T-helper 2 cell (primary cell): ENCODE results near the gene MYO1D.
A peak's percentile ranks its signal among the peaks of the same experiment; 100 is the strongest.

Experiments used
- DNase-seq, 5 experiments: peaks; one replicate each; pipeline versions ENCODE4 v3.0.0 to v3.0.0-alpha.2; 2012 to 2022

The MYO1D gene

DNA sequence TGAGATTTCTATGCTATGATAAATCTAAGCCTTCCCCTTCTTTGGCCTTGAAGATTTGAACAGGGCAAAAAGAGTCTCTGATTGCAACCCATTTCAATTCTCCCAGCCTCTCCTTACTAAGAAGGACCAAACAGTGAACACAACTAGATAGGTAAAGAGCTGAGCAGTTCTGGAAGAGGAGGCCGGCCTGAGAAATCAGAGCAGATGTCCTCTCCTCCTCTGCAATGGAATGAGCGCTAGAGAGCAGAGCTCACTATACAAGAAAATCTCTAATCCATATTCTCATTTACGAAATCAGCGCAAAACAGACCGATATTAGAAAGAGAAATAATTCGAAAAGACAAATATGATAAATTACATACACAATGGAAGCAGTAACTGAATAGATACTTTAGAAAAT is 266.0 kb downstream of the MYO1D start:
- DNase-seq: no peak

DNA sequence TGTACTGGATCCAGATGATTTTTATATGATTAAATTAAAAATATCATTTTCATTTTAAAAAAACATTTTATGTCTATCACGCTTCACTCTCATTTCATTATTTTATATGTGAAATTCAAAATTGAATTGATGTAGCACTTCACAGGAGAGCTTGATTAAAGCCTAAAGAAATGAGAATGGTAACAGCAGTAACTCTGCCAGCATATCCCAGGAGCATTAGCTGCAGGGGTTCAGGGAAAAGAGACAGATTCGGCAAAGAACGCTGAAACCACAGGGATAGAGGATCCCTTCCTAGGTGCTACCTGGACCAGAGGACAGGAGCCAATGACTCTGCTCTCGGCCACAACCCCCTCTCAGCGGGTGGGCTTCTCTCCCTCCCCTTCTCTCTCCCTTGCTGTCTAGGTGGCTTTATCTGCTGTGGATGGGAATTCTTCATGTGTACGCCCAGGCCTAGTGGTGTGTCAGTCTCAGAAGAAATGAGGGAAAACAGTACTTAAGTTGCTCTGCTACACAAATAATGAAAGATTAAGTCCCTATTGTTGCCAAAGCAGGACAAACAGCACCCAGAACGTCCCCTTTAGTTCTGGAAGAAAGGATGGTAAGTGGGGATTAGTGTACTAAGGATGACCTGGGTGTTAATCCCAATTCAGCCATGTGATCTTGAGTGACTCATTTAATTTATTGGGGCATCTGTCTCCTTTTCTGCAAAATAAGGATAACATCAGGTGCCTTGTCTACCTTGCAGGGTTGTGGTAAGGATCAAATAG is 266.9 kb downstream of the MYO1D start:
- no peak for DNase-seq

GRCh38 chr17:32609085-32609484 is 267.8 kb downstream of the MYO1D start:
- peak; percentile 11 to 79 (median 46) for DNase-seq

GRCh38 chr17:32608267-32608666 is 268.7 kb downstream of the MYO1D start:
- DNase-seq: no peak

DNA sequence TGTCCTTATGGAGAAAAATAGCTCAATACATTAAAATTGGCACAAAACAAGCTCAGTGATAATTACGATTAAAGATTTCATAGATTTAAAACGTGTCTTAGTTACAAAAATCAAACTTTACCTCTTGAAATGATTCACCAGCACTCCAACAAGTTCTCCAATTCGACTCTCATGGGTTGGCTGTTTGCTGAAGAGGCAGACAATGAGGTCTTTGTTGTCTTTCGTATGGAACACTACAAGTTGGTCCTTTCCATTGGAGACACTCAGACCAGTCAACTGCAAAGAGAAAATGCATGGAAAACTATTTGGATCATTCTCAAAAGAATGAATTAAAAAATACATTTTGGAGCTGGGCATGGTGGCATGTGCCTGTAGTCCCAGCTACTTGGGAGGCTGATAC is 272.0 kb downstream of the MYO1D start:
- no peak for DNase-seq

- no peak for DNase-seq
Observed at GRCh38 chr17:32602396-32602795, 274.5 kb downstream of the MYO1D start.

DNA sequence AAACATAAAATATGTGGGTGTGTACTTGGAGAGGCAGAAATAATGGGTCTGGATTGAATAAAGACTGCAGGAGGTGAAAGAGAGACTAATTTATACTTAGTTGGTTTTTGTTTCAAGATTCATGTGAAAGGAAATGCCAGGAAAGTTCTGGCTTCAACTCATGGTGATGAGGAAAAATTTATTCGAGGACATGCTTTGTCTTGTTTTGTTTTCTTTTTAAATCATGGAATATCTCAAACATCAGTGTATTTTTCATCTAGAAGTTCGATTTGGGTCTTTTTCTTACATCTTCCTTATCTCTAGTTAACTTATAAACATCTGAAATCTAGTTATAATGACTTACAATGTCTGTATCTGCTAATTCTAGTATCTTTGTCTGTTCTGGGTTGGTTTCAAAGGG is 275.1 kb downstream of the MYO1D start:
- no peak for DNase-seq

DNA sequence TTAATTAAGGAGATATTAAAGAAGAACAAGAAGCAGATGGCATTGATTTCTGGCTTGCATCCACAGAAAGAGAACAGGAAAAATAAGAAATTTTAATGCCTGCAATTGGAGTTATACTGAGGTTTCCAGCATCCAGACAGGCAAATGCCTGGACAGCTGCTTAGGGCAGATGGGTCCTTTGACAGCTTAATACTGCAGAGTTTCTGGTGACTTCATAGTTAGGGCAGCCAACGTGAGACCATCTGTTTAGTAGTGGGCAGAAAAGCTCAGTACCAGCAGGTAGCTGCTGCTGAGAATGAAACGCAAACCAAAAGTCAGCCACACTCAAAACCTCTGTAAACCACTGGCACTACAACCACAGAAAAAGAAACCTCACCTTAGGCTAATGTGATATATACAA is 280.3 kb downstream of the MYO1D start:
- peak in 1 of 5 experiments; percentile 53 for DNase-seq

GRCh38 chr17:32596206-32596605 is 280.7 kb downstream of the MYO1D start:
- no peak for DNase-seq

- no peak for DNase-seq
Observed at GRCh38 chr17:32593003-32593402, 283.9 kb downstream of the MYO1D start.

DNA sequence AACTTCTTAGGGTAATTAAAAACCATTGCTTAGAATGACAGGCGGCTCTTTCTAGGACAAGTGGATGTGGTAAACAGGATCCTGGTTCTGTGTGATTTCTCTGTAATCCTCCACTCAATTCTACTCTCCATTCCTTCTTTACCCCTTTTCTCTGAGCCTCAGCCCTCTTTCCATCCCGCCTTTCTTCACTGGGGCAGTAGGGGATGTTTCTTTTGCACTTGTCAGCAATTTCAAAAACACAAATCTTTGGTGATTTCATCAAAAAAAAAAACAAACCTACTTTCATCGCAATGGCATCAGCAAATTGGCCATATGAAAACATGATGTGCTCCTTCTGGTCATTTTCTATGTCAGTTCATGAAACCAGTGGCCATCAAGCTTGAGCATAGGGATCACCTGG is 285.5 kb downstream of the MYO1D start:
- no peak for DNase-seq

GRCh38 chr17:32590974-32591373 is 285.9 kb downstream of the MYO1D start:
- DNase-seq: no peak

- peak in 1 of 5 experiments; percentile 5 for DNase-seq
Observed at GRCh38 chr17:32588982-32589381, 287.9 kb downstream of the MYO1D start.

DNA sequence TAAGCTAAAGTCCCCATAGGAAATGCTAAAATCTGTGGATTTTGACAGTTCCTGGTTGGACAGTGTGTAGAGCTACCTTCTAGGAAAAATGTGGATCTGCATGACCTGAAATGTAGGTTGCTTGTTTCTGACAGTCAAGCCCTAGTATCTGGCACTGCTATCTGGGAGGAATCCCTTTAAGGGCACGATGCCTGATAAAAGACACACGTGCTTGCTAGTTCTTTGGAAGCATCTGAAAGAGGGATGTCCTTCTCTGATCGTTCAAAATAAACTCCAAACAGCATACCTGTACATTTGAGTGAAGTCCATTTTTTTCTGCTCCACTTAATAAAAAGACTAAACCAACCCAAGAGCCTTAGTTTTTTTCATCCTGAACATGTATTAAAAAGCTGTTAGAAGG is 288.8 kb downstream of the MYO1D start:
- DNase-seq: no peak

GRCh38 chr17:32586666-32587065 is 290.3 kb downstream of the MYO1D start:
- no peak for DNase-seq

DNA sequence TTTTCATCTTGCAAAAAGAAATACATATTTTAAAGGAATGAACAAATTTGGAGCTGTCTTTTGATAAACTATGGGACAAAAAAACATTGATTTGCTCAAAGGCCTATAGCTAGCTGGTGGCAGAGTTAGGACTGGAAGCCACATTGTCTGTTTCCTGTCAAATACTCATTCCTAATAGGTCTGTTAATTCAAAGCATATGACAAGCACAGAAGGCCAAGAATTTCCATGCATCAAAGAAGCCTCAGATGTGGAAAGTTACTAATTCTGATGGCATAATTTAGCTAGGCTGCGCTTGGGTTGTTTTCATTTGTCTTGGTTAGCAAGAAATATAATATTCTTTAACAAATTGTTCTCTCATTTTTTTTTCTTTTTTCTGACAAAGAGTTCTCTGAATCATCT is 292.1 kb downstream of the MYO1D start:
- no peak for DNase-seq

DNA sequence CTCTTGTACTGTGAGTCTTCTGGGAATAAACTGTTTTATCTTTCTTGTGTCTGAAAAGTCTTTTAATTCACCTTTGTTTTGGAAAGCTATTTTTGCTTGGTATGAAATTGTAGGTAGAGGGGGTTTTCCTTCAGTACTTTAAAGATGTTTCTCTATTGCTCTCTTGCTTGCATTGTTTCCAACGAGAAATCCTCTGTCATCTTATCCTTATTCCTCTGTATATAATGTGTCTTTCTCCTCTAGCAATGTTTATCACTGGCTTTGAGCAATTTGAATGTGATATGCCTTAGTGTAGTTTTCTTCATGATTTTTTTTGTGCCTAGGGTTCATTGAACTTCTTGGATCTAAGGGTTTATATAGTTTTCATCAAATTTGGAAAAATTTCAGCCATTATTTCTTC is 293.9 kb downstream of the MYO1D start:
- DNase-seq: no peak

- peak in 1 of 5 experiments; percentile 77 for DNase-seq
Observed at GRCh38 chr17:32575852-32576251, 301.1 kb downstream of the MYO1D start.

DNA sequence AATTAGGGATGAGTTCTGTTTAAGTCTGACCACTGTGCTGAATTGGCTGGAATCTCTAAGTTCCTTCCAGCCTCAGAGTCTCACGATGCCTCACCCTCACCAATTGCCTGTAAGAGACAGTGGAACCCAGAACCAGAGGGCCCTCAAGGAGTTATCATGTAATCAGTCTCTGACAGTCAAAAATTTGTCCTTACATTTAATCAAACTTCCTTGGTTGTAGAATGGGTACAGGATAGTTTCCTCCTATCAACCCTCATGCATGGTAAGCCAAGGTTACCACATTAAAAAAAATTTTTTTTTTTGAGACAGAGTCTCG is 306.9 kb downstream of the MYO1D start:
- DNase-seq: no peak

DNA sequence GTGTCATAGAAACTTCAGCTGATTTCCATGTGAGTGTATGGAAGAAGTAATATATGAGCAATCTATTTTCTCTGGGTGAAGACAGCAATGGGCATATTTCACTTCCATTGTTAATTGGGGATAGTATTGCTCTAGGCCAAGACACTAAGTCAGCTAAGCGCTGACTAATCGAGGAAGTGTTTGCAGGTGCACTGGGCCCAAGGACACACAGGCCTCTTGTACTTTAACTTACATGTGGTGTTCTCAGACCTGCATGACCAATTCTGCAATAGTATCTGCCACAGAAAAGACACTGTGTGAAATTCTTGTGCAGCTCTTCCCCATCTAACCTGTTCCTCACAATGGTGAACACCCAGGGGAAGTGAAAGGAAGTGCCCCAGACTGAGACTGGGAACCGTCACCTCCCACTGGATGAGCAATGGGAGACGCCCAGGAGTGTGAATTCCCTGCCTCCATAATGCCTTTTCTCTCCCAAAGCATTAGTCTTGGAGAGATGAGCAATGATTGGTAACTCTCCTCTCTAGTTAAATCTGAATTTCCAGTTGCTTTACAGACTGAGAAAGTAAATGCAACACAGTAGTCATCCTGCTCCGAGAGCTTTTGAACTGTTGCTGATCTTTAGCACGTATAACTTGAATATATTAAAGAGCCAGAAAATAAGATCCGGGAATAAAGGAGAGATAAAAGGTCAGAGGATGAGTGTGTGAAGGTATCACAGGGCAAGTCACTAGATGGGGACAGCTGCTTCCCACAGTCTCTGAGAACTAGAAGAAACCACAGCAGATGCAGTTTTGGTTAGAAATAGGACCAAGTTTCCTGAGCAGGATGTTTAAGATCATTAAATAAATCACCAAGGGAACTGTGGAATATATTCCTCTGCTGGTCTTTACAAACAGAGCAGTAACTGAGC is 307.5 kb downstream of the MYO1D start:
- no peak for DNase-seq

DNA sequence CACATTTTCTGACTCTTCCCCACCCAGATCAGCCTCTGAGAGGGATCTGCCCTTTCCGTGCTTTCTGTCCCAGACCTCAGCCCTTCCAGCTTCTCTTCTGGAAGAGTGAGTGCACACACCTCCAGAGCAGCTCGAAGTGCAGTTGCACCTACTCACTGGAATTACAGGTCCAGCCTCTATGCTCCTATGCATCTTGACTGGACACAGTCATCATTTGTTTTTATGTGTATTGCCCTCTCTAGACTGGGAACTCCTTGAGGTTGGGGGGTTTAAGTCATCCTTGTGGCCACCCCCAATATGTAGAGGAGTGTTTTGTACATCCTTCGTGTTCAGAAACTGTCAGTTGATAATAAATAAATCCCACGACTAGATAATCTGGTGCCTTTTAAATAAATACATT is 308.2 kb downstream of the MYO1D start:
- no peak for DNase-seq

DNA sequence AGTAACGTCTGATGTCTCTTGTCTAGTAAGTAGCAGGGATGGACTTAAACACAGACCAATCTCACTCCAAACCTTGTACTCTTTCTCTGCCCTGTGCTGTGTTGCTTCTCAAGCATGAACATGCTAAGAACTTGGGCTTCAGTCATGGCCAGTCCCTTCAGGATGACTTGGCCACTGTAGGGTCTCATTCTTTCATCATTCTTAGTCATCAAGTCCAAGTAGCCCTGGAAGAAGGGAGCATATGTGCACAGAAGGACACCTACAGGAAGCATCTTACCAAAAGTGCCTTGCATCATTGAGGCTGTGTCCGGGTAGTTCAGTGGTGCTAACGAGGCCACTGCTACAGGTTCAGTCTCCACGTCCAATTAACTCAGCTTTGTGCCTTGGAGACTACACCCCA is 309.4 kb downstream of the MYO1D start:
- DNase-seq: no peak

DNA sequence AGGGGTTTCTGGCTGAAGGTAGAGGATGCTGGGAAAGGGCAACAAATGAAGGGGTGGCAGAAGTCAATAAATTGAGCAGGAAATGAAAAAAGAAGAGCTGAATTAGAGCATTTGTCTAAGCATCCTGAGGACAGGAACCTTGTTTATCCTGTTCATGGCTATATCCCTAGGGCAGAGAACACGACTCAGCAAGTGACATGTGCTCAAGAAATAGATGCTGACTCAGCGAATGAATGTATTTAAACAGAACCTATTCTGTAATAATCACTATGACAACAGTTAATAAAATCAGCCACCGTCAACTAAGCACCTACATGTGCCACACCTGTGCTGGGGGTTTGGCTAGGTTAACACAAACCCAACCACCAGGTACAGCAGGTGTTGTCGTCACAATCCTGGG is 309.8 kb downstream of the MYO1D start:
- DNase-seq: no peak

GRCh38 chr17:32566303-32566702 is 310.6 kb downstream of the MYO1D start:
- no peak for DNase-seq
